GM12878 (cell line): Measurements from ENCODE around the gene SLIRP. TPM values are rescaled to one million over a fixed set of nuclear protein-coding genes. Genes with fewer than 3 reads are reported as not detected.
A peak's percentile ranks its signal among the peaks of the same experiment; 100 is the strongest.

Experiments
- IRF4 ChIP-seq: IDR thresholded peaks from 2 replicates; pipeline ENCODE4 v1.6.1; 2011; ENCODE audit warnings: low read depth, low read length
- KLF5 ChIP-seq: fragments of 450-650 bp; IDR thresholded peaks from 2 replicates; pipeline ENCODE4 v1.6.1; 2014; ENCODE audit warnings: mild to moderate bottlenecking; ENCODE audit not compliant: partially characterized antibody
- MYC ChIP-seq: IDR thresholded peaks from 2 replicates; pipeline ENCODE4 v1.6.1; 2011; ENCODE audit warnings: mild to moderate bottlenecking, low read length, moderate library complexity, inconsistent platforms; ENCODE audit not compliant: insufficient read depth, insufficient replicate concordance, insufficient read length, severe bottlenecking
- RELA ChIP-seq: fragments of 450-650 bp; IDR thresholded peaks from 2 replicates; pipeline ENCODE4 v1.8.0; 2014; ENCODE audit warnings: borderline replicate concordance; ENCODE audit not compliant: partially characterized antibody
- ZNF24 ChIP-seq: fragments of 450-650 bp; IDR thresholded peaks from 2 replicates; pipeline ENCODE4 v1.6.1; 2017; ENCODE audit warnings: antibody characterized with exemption, mild to moderate bottlenecking
- polyA plus RNA-seq, 11 experiments: library from polyadenylated mRNA; depleted of rRNA in 4 of 11; unstranded in 6 of 11; stranded (reverse) in 5 of 11; fragments of >200 nt; fragmentation: Nextera tagmentation in 4 of 11; fragmentation: Illumina TruSeq in 1 of 11; extraction: Ambion mirVana in 4 of 11; extraction: Trizol in 1 of 11; gene quantifications; 1 replicate in 1 of 11; 2 replicates in 10 of 11; pipeline versions ENCODE4 v1.2.1 to v1.2.3, GENCODE V29; 2011 to 2016; ENCODE audit warnings: inconsistent platforms in 2 of 11, missing spikeins in 2 of 11, low read depth in 1 of 11
- total RNA-seq, 4 experiments: library from RNA; depleted of rRNA in 3 of 4; stranded (reverse); fragments of >200 nt in 3 of 4; fragmentation: Illumina TruSeq in 1 of 4; extraction: Trizol in 1 of 4; gene quantifications; 2 replicates each; pipeline versions ENCODE4 v1.2.1 to v1.2.3, GENCODE V29; 2013 to 2021
- TF ChIP-seq, protein P1 (sequence below): fragments of 450-650 bp; IDR thresholded peaks from 2 replicates; pipeline ENCODE4 v1.6.1; 2018; ENCODE audit warnings: mild to moderate bottlenecking, low read depth, moderate library complexity; ENCODE audit not compliant: partially characterized antibody

The SLIRP gene
- total and polyA plus RNA-seq, 10 of the 15 experiments (the other 5 are each of a cell fraction or from before 2014, with no cell fraction given), result 196 to 1,510 (median 596) TPM

DNA sequence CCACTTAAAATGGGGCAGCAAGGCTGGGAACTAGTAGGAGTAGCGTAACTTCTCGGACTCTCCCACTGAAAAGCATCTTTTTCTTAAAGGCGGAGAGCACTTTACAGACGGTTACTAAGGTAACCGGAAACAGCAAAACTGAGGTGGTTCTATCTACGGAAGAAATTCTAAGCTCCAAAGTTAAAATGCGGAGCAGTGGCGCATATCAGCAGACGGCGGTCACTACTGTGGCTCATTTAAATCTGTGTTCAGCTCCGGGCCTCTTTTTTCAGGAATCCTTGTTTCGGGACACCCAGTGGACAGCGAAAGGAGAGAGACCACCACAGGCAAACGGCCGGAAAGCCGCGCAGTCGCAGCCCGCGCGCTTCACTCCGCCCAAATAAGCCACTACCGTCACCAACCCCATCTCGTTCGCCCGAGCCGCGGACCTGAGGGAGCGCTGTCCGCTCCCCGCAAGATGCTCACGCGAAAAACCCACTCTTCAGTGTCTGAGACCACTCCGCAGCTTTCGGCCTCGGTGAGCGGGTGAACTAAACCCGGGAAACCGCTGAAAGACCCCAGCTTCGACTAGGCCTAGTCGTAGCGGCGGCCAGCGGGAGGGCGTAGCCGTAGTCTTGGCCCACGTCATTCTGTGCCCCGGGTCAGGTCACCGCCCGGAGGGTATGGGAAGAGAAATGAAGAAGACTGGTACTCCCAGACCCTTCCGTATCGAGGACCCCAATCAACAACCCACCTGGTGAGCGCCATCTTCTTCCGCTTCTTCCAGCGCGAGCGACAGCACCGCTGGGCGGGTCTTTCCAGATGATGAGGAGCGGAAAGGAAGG is 52.7 kb downstream of the SLIRP start, which contains the start of gene SNW1 (continued):
- TF ChIP-seq, protein P1, sequence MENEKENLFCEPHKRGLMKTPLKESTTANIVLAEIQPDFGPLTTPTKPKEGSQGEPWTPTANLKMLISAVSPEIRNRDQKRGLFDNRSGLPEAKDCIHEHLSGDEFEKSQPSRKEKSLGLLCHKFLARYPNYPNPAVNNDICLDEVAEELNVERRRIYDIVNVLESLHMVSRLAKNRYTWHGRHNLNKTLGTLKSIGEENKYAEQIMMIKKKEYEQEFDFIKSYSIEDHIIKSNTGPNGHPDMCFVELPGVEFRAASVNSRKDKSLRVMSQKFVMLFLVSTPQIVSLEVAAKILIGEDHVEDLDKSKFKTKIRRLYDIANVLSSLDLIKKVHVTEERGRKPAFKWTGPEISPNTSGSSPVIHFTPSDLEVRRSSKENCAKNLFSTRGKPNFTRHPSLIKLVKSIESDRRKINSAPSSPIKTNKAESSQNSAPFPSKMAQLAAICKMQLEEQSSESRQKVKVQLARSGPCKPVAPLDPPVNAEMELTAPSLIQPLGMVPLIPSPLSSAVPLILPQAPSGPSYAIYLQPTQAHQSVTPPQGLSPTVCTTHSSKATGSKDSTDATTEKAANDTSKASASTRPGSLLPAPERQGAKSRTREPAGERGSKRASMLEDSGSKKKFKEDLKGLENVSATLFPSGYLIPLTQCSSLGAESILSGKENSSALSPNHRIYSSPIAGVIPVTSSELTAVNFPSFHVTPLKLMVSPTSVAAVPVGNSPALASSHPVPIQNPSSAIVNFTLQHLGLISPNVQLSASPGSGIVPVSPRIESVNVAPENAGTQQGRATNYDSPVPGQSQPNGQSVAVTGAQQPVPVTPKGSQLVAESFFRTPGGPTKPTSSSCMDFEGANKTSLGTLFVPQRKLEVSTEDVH, result no peak
- TF ChIP-seq KLF5, result no peak
- 0 out of 2 replicates have a peak, but pooled peaks have one; percentile 7 for TF ChIP-seq IRF4
- TF ChIP-seq ZNF24, result no peak
- no peak for TF ChIP-seq MYC
- no peak for TF ChIP-seq RELA
- TF ChIP-seq, all 136 proteins: peak for 38
